NCI-H1417 treated with DMSO at 0.1 percent for 48 hours (cell line): ENCODE measurements around the gene RBMS3.
"Not testable (repeated sequence)": the region's sequence is repeated elsewhere in the genome, so short reads cannot be mapped to it uniquely, and the experiment has no call there.

Source experiments
- DNase-seq: peaks from one replicate; lab custom pipeline; 2025; lab: John Stamatoyannopoulos, UW

Gene RBMS3

GRCh38 chr3:30035935-30036567 is 755.2 kb downstream of the RBMS3 start:
- no peak for DNase-seq

GRCh38 chr3:30040126-30040525 is 759.3 kb downstream of the RBMS3 start:
- DNase-seq = no peak

GRCh38 chr3:30041481-30041880 is 760.6 kb downstream of the RBMS3 start:
- DNase-seq = not testable (repeated sequence)

GRCh38 chr3:30042274-30042859 is 761.5 kb downstream of the RBMS3 start:
- DNase-seq = no peak

- no peak for DNase-seq
Measured at GRCh38 chr3:30042916-30043555, 762.2 kb downstream of the RBMS3 start.

GRCh38 chr3:30044515-30044914 is 763.6 kb downstream of the RBMS3 start:
- no peak for DNase-seq

- no peak for DNase-seq
Measured at GRCh38 chr3:30048431-30048830, 767.6 kb downstream of the RBMS3 start.

- DNase-seq = not testable (repeated sequence)
Measured at GRCh38 chr3:30050116-30050515, 769.2 kb downstream of the RBMS3 start.

- DNase-seq = no peak
Measured at GRCh38 chr3:30059240-30059639, 778.4 kb downstream of the RBMS3 start.
